HL-60 (cell line): ENCODE measurements around the gene L3MBTL1.

ENCODE experiments used
- POLR2AphosphoS5 ChIP-seq: IDR thresholded peaks from 2 replicates; pipeline ENCODE4 v1.6.1; 2012; ENCODE audit warnings: low read depth
- TF ChIP-seq, protein P1 (sequence below): IDR thresholded peaks from one replicate; pipeline ENCODE4 v1.5.1; 2011; ENCODE audit warnings: low read length, control low read depth, inconsistent platforms; ENCODE audit not compliant: insufficient read depth
- TF ChIP-seq, protein P2 (sequence below): IDR thresholded peaks from 2 replicates; pipeline ENCODE4 v1.6.1; 2012; ENCODE audit warnings: low read depth; ENCODE audit not compliant: insufficient replicate concordance

DNA sequence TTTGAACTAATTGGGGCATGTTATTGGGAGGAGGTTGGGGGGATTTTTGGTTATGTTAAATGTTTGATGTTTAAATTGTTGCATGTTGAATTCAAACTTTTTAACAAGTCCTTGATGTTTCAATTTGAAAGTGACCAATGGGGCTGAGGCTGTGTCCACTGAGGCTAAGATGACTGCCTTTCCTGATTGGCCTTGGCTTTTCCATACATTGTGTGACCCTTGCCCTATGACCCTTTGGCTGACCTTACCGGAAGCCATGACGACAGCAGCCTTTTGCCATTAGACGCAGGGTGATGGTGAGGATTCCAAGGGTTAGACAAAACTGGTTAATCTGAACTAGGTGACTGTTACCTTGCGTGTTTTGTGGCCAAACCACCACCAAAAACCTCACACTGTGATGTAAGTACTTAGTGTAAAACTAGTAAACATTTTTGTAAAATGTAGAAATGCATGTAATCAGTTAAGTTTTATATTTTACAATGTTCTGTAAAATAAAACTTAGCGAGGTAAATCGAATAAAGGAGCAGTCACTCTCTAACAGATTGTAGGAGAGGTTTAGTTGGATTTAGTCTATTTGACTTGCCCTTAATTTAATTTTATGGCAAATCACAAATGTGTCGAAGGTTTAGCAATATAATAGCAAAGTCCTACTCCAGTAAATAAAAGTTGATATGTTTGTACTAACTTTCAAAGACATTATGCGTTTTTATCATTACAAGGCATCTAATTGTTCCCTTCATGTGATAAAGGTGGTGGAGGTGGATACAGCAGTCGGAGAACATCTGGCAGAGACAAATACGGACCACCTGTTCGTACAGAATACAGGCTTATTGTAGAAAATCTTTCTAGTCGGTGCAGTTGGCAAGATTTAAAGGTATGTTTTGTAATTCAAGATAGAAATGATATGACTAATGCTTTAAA is 48.2 kb upstream of the L3MBTL1 start:
- TF ChIP-seq, protein P1, sequence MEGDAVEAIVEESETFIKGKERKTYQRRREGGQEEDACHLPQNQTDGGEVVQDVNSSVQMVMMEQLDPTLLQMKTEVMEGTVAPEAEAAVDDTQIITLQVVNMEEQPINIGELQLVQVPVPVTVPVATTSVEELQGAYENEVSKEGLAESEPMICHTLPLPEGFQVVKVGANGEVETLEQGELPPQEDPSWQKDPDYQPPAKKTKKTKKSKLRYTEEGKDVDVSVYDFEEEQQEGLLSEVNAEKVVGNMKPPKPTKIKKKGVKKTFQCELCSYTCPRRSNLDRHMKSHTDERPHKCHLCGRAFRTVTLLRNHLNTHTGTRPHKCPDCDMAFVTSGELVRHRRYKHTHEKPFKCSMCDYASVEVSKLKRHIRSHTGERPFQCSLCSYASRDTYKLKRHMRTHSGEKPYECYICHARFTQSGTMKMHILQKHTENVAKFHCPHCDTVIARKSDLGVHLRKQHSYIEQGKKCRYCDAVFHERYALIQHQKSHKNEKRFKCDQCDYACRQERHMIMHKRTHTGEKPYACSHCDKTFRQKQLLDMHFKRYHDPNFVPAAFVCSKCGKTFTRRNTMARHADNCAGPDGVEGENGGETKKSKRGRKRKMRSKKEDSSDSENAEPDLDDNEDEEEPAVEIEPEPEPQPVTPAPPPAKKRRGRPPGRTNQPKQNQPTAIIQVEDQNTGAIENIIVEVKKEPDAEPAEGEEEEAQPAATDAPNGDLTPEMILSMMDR, result no peak
- no peak for TF ChIP-seq POLR2AphosphoS5
- TF ChIP-seq, protein P2, sequence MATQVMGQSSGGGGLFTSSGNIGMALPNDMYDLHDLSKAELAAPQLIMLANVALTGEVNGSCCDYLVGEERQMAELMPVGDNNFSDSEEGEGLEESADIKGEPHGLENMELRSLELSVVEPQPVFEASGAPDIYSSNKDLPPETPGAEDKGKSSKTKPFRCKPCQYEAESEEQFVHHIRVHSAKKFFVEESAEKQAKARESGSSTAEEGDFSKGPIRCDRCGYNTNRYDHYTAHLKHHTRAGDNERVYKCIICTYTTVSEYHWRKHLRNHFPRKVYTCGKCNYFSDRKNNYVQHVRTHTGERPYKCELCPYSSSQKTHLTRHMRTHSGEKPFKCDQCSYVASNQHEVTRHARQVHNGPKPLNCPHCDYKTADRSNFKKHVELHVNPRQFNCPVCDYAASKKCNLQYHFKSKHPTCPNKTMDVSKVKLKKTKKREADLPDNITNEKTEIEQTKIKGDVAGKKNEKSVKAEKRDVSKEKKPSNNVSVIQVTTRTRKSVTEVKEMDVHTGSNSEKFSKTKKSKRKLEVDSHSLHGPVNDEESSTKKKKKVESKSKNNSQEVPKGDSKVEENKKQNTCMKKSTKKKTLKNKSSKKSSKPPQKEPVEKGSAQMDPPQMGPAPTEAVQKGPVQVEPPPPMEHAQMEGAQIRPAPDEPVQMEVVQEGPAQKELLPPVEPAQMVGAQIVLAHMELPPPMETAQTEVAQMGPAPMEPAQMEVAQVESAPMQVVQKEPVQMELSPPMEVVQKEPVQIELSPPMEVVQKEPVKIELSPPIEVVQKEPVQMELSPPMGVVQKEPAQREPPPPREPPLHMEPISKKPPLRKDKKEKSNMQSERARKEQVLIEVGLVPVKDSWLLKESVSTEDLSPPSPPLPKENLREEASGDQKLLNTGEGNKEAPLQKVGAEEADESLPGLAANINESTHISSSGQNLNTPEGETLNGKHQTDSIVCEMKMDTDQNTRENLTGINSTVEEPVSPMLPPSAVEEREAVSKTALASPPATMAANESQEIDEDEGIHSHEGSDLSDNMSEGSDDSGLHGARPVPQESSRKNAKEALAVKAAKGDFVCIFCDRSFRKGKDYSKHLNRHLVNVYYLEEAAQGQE, result no peak
